IMR-90 (cell line): ENCODE measurements around the gene TGOLN2. TPM values are rescaled to one million over a fixed set of nuclear protein-coding genes. Genes with fewer than 3 reads are reported as not detected.
A peak's percentile ranks its signal among the peaks of the same experiment; 100 is the strongest.

Experiments
- ATAC-seq: fragments of 200-7000 bp; cut with Tn5 transposase; 2 replicates; pipeline ENCODE4 v1.9.1; 2020; ENCODE audit warnings: low read depth, mild to moderate bottlenecking, moderate library complexity
- BruUV-seq: library from RNA; stranded (reverse); fragments of 400-500 nt; replicated peaks from 2 replicates; lab custom pipeline; 2021; lab: Mats Ljungman, UMichigan
- CTCF ChIA-PET: fragments of 300-600 bp; formaldehyde crosslinking; extraction: SDS; loops from one replicate; lab custom pipeline; 2021; ENCODE audit warnings: antibody characterized with exemption; lab: Yijun Ruan, JAX
- POLR2A ChIA-PET: fragments of 300-600 bp; sonication (Branson Sonifier 250); formaldehyde crosslinking; loops from one replicate; lab custom pipeline; 2022; ENCODE audit warnings: antibody characterized with exemption; ENCODE audit not compliant: unreplicated experiment; lab: Charles Lee
- DNase-seq: peaks from one replicate; pipeline ENCODE4 v3.0.0; 2013
- H2AFZ ChIP-seq: replicated peaks from 2 replicates; pipeline ENCODE3; 2013; ENCODE audit warnings: low read length, mild to moderate bottlenecking; ENCODE audit not compliant: poor library complexity
- H2AK5ac ChIP-seq: 2 replicates; pipeline ENCODE4 v1.6.1; 2013; ENCODE audit warnings: low read depth, low read length, inconsistent platforms
- H2AK9ac ChIP-seq: replicated peaks from 2 replicates; pipeline ENCODE3; 2013; ENCODE audit warnings: mild to moderate bottlenecking, low read depth, low read length, moderate library complexity; ENCODE audit not compliant: poor library complexity
- H2BK120ac ChIP-seq: 2 replicates; pipeline ENCODE4 v1.6.1; 2013; ENCODE audit warnings: low read depth, low read length, inconsistent platforms
- H2BK15ac ChIP-seq: 3 replicates; pipeline ENCODE4 v1.6.1; 2013; ENCODE audit warnings: low read depth, low read length, inconsistent platforms
- H2BK20ac ChIP-seq: 2 replicates; pipeline ENCODE4 v1.6.1; 2013; ENCODE audit warnings: low read depth, mild to moderate bottlenecking, inconsistent platforms, low read length, moderate library complexity
- H2BK5ac ChIP-seq: 2 replicates; pipeline ENCODE4 v1.6.1; 2013; ENCODE audit warnings: mild to moderate bottlenecking, low read depth, low read length, inconsistent platforms; ENCODE audit not compliant: poor library complexity, severe bottlenecking
- H3K14ac ChIP-seq: replicated peaks from 2 replicates; pipeline ENCODE4 v1.6.1; 2013; ENCODE audit warnings: low read depth, low read length, inconsistent platforms
- H3K18ac ChIP-seq: 2 replicates; pipeline ENCODE4 v1.6.1; 2013; ENCODE audit warnings: low read depth, low read length, control low read depth
- H3K23ac ChIP-seq: 2 replicates; pipeline ENCODE4 v1.6.1; 2013; ENCODE audit warnings: low read depth, low read length, inconsistent platforms
- H3K27ac ChIP-seq: 2 replicates; pipeline ENCODE4 v1.5.1; 2013; ENCODE audit warnings: mild to moderate bottlenecking, control low read depth, low read length; ENCODE audit not compliant: insufficient read depth
- H3K27me3 ChIP-seq: 2 replicates; pipeline ENCODE4 v1.6.1; 2013; ENCODE audit warnings: low read length; ENCODE audit not compliant: control insufficient read depth, insufficient read depth
- H3K36me3 ChIP-seq: 2 replicates; pipeline ENCODE4 v1.6.1; 2013; ENCODE audit warnings: low read length, mixed read lengths; ENCODE audit not compliant: control insufficient read depth, insufficient read depth
- H3K4ac ChIP-seq: 2 replicates; pipeline ENCODE4 v1.6.1; 2013; ENCODE audit warnings: low read depth, low read length, inconsistent platforms
- H3K4me1 ChIP-seq: 2 replicates; pipeline ENCODE4 v1.6.1; 2013; ENCODE audit warnings: low read length, mixed read lengths; ENCODE audit not compliant: control insufficient read depth, insufficient read depth
- H3K4me2 ChIP-seq: 2 replicates; pipeline ENCODE4 v1.6.1; 2013; ENCODE audit warnings: low read depth, mild to moderate bottlenecking, control low read depth, low read length, moderate library complexity
- H3K4me3 ChIP-seq: 2 replicates; pipeline ENCODE4 v1.5.1; 2013; ENCODE audit warnings: low read depth, mild to moderate bottlenecking, control low read depth, low read length, moderate library complexity; ENCODE audit not compliant: insufficient read depth
- H3K56ac ChIP-seq: 2 replicates; pipeline ENCODE4 v1.6.1; 2013; ENCODE audit warnings: low read length, inconsistent platforms; ENCODE audit not compliant: insufficient read depth; ENCODE audit errors: extremely low read depth
- H3K79me1 ChIP-seq, 2 experiments: 2 replicates each; pipeline ENCODE4 v1.6.1; 2013; ENCODE audit warnings: low read length in 2 of 2, inconsistent platforms in 1 of 2, low read depth in 1 of 2
- H3K9ac ChIP-seq: 2 replicates; pipeline ENCODE4 v1.6.1; 2013; ENCODE audit warnings: low read depth, low read length, control low read depth
- H3K9me1 ChIP-seq: 2 replicates; pipeline ENCODE4 v1.6.1; 2013; ENCODE audit warnings: low read length, inconsistent platforms; ENCODE audit not compliant: insufficient read depth
- H3K9me3 ChIP-seq: 2 replicates; pipeline ENCODE4 v1.6.1; 2013; ENCODE audit warnings: low read length; ENCODE audit not compliant: control insufficient read depth, insufficient read depth
- H4K20me1 ChIP-seq: 2 replicates; pipeline ENCODE4 v1.6.1; 2013; ENCODE audit warnings: low read length, inconsistent platforms; ENCODE audit not compliant: insufficient read depth
- H4K5ac ChIP-seq: 2 replicates; pipeline ENCODE4 v1.6.1; 2013; ENCODE audit warnings: mild to moderate bottlenecking, low read depth, low read length, control low read depth
- H4K8ac ChIP-seq, 2 experiments: 2 replicates each; pipeline ENCODE4 v1.6.1; 2013; ENCODE audit warnings: low read depth in 2 of 2, low read length in 2 of 2, control low read depth in 1 of 2, inconsistent platforms in 1 of 2
- H4K91ac ChIP-seq: 2 replicates; pipeline ENCODE4 v1.6.1; 2013; ENCODE audit warnings: low read depth, low read length, inconsistent platforms; ENCODE audit not compliant: insufficient read depth
- FOS ChIP-seq: fragments of 150-350 bp; IDR thresholded peaks from 2 replicates; pipeline ENCODE4 v1.6.1; 2016; ENCODE audit warnings: low read depth, low read length
- POLR2A ChIP-seq: IDR thresholded peaks from 2 replicates; pipeline ENCODE4 v1.6.1; 2012; ENCODE audit warnings: mild to moderate bottlenecking, low read depth, low read length
- RCOR1 ChIP-seq: IDR thresholded peaks from 2 replicates; pipeline ENCODE4 v1.6.1; 2012; ENCODE audit warnings: mild to moderate bottlenecking, low read length, improper control_type of control experiment; ENCODE audit not compliant: insufficient replicate concordance
- WGBS, 2 experiments: methylation state at CpG; one replicate each; pipeline versions ENCODE4 v1.1.5 to v1.1.7; 2013; ENCODE audit warnings: missing lambda C conversion rate in 2 of 2; ENCODE audit not compliant: insufficient read length in 1 of 2; ENCODE audit errors: extremely low coverage in 2 of 2; 5-methylcytosine and 5-hydroxymethylcytosine counted together
- dilution Hi-C: fragments of 300-500 bp; cut with HindIII; formaldehyde crosslinking; loops from one replicate; pipeline ENCODE4 v1.14.3; 2018; ENCODE audit warnings: low sequenced_read_pairs; ENCODE audit not compliant: unreplicated experiment
- in situ Hi-C: fragments of 300-500 bp; cut with MboI; formaldehyde crosslinking; loops from 3 replicates; pipeline ENCODE4 v1.14.3; 2019; ENCODE audit warnings: low sequenced_read_pairs, inconsistent platforms, mixed read lengths
- intact Hi-C: fragments of 100-400 bp; cut with micrococcal nuclease; formaldehyde crosslinking; loops from 2 replicates; pipeline ENCODE4 v1.10.0; 2022
- polyA plus RNA-seq, 3 experiments: library from polyadenylated mRNA; depleted of rRNA; stranded (reverse); fragments of >200 nt; gene quantifications; 2 replicates each; pipeline ENCODE4 v1.2.3, GENCODE V29; 2012; ENCODE audit warnings: low replicate concordance in 1 of 3
- total RNA-seq: library from RNA; depleted of rRNA; stranded (reverse); fragments of >200 nt; gene quantifications from 2 replicates; pipeline ENCODE4 v1.2.3, GENCODE V29; 2012
- TF ChIP-seq, protein P1 (sequence below): fragments of 150-350 bp; IDR thresholded peaks from 2 replicates; pipeline ENCODE4 v1.6.1; 2016; ENCODE audit warnings: low read depth, mild to moderate bottlenecking, low read length, moderate library complexity, borderline replicate concordance
- TF ChIP-seq, protein P2 (sequence below): fragments of 150-350 bp; IDR thresholded peaks from 2 replicates; pipeline ENCODE4 v1.6.1; 2017; ENCODE audit warnings: mild to moderate bottlenecking, antibody characterized with exemption, low read length, low read depth

Gene TGOLN2
- total and polyA plus RNA-seq, 2 of the 4 experiments (the other 2 are of a cell fraction), result 57.7 to 92.3 TPM

DNA sequence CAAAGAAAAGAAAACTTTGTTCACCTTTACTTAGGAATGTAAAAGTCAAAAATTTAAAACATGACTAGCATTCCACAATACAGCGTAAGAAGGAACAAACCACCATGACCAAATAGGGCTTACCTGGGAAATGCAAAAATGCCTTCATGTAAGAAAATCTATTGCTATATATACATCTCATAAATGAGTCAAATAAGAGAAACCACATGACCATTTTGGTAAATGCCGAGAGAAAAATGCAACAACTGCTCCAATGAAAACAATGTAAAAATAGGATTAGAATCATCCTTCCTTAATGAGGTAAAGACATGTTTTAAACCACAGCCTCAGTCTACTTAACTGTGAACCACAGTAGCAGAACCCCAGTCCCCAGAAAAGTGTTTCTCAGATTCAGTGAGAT, 49.4 kb downstream of the TGOLN2 start:
- ATAC-seq (peak; percentile 44), DNase-seq (peak; percentile 84)
- WGBS, 2 experiments, result no CpG with 5 or more reads among the region's 2 CpGs
- Histone ChIP-seq H4K20me1 (peaks cover 13% of the 10 kb centered on the region), H3K9me3 (no peaks in the 10 kb centered on the region), H3K9ac (peak overlapping the region; percentile 13; the same call in 1 of the 2 replicates), H3K4ac (peak overlapping the region; percentile 97), H4K91ac (peak overlapping the region; percentile 98), H3K27ac (peak overlapping the region; percentile 87; the same call in 1 of the 2 replicates), H2AK9ac (no peak overlapping the region), H2BK5ac (peak overlapping the region; percentile 88), H2AK5ac (peak overlapping the region; percentile 84; the same call in 1 of the 2 replicates), H4K5ac (peak overlapping the region; percentile 90), H3K4me3 (no peak overlapping the region), H2BK20ac (peak overlapping the region; percentile 96), H3K27me3 (no peaks in the 10 kb centered on the region), H2BK120ac (peak overlapping the region; percentile 97), H3K9me1 (peaks cover 44% of the 10 kb centered on the region), H2AFZ (no peak overlapping the region), H3K23ac (peak overlapping the region; percentile 89; the same call in 1 of the 2 replicates), H3K79me1 (peaks cover 12 to 83% of the 10 kb centered on the region in 2 experiments; a peak in 3 of 4 replicates), H3K56ac (peak overlapping the region; percentile 64; the same call in 1 of the 2 replicates), H3K36me3 (peaks cover under 1% of the 10 kb centered on the region; the same call in 1 of the 2 replicates), H3K4me2 (peak overlapping the region; percentile 64), H2BK15ac (peak overlapping the region; percentile 94; the same call in 2 of the 3 replicates), H3K4me1 (peaks cover 36% of the 10 kb centered on the region), H3K18ac (peak overlapping the region; percentile 82), H4K8ac (peak overlapping the region; percentile 56 to 96; a peak in 3 of 4 replicates), H3K14ac (peak overlapping the region; percentile 91)
- in situ Hi-C loops, result loop anchor here (25.0 kb wide), 1 partner anchor 791 kb away; no protein-coding TSS in a partner anchor
- POLR2A ChIA-PET, result no interaction called here
- dilution Hi-C loops, result no loop called here
- CTCF ChIA-PET, result interaction anchor here (1.4 kb wide), 1 partner anchor 146 kb away, joined by 10 read pairs; the partner anchor contains the start of gene TCF7L1
- BruUV-seq, result no TSS peak
- TF ChIP-seq, protein P1, sequence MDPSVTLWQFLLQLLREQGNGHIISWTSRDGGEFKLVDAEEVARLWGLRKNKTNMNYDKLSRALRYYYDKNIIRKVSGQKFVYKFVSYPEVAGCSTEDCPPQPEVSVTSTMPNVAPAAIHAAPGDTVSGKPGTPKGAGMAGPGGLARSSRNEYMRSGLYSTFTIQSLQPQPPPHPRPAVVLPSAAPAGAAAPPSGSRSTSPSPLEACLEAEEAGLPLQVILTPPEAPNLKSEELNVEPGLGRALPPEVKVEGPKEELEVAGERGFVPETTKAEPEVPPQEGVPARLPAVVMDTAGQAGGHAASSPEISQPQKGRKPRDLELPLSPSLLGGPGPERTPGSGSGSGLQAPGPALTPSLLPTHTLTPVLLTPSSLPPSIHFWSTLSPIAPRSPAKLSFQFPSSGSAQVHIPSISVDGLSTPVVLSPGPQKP, result no peak
- TF ChIP-seq POLR2A, result no peak
- no peak for TF ChIP-seq FOS
- TF ChIP-seq, protein P2, sequence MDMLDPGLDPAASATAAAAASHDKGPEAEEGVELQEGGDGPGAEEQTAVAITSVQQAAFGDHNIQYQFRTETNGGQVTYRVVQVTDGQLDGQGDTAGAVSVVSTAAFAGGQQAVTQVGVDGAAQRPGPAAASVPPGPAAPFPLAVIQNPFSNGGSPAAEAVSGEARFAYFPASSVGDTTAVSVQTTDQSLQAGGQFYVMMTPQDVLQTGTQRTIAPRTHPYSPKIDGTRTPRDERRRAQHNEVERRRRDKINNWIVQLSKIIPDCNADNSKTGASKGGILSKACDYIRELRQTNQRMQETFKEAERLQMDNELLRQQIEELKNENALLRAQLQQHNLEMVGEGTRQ, result peak; percentile 59
- TF ChIP-seq RCOR1, result no peak
- intact Hi-C loops, result no loop called here
